DND-41 (cell line): ENCODE data around the gene AIFM1.
A peak's percentile ranks its signal among the peaks of the same experiment; 100 is the strongest.

Experiments
- ATAC-seq: fragments of 200-7000 bp; cut with Tn5 transposase; 3 replicates; pipeline ENCODE4 v1.9.1; 2021; ENCODE audit warnings: low read depth; ENCODE audit not compliant: insufficient read depth
- DNase-seq: peaks from one replicate; pipeline ENCODE4 v3.0.0-alpha.2; 2020
- H2AFZ ChIP-seq: 2 replicates; pipeline ENCODE4 v1.6.0; 2012; ENCODE audit warnings: low read depth, low read length
- H3K27ac ChIP-seq: 2 replicates; pipeline ENCODE4 v1.5.1; 2012; ENCODE audit warnings: low read length, inconsistent platforms
- H3K27me3 ChIP-seq: fragments of 200-600 bp; sonication (generic); 2 replicates; pipeline ENCODE4 v1.6.0; 2012; ENCODE audit warnings: low read length, mild to moderate bottlenecking, inconsistent platforms; ENCODE audit not compliant: insufficient read depth, poor library complexity
- H3K36me3 ChIP-seq: 2 replicates; pipeline ENCODE4 v1.5.1; 2012; ENCODE audit warnings: low read length, inconsistent platforms; ENCODE audit not compliant: insufficient read depth
- H3K4me1 ChIP-seq: 2 replicates; pipeline ENCODE4 v1.5.1; 2012; ENCODE audit warnings: mild to moderate bottlenecking, low read length; ENCODE audit not compliant: insufficient read depth
- H3K4me2 ChIP-seq: 2 replicates; pipeline ENCODE4 v1.6.0; 2012; ENCODE audit warnings: mild to moderate bottlenecking, moderate library complexity, low read length, inconsistent platforms; ENCODE audit not compliant: insufficient read depth
- H3K4me3 ChIP-seq, 2 experiments: fragments of 200-600 bp in 1 of 2; shearing (Covaris generic) in 1 of 2; 2 replicates each; pipeline ENCODE4 v1.5.1; 2012 to 2016; ENCODE audit warnings: inconsistent platforms in 2 of 2, low read length in 2 of 2, mild to moderate bottlenecking in 2 of 2, low read depth in 1 of 2, moderate library complexity in 1 of 2
- H3K79me2 ChIP-seq: 2 replicates; pipeline ENCODE4 v1.6.0; 2012; ENCODE audit warnings: low read length, inconsistent platforms; ENCODE audit not compliant: insufficient read depth
- H3K9ac ChIP-seq: 2 replicates; pipeline ENCODE4 v1.6.0; 2012; ENCODE audit warnings: low read depth, mild to moderate bottlenecking, inconsistent platforms, low read length, moderate library complexity
- H3K9me3 ChIP-seq: 2 replicates; pipeline ENCODE4 v1.5.1; 2012; ENCODE audit warnings: low read length, moderate library complexity, mild to moderate bottlenecking, inconsistent platforms; ENCODE audit not compliant: insufficient read depth, severe bottlenecking
- H4K20me1 ChIP-seq: 2 replicates; pipeline ENCODE4 v1.6.0; 2012; ENCODE audit warnings: low read length; ENCODE audit not compliant: insufficient read depth
- EZH2 ChIP-seq: IDR thresholded peaks from 3 replicates; pipeline ENCODE4 v1.6.1; 2012; ENCODE audit warnings: borderline replicate concordance, low read depth, mild to moderate bottlenecking, moderate library complexity, low read length, inconsistent platforms; ENCODE audit not compliant: severe bottlenecking
- TF ChIP-seq, protein P1 (sequence below): IDR thresholded peaks from 2 replicates; pipeline ENCODE4 v1.5.1; 2012; ENCODE audit warnings: borderline replicate concordance, low read length, moderate library complexity, mild to moderate bottlenecking; ENCODE audit not compliant: poor library complexity, severe bottlenecking; ENCODE audit errors: extremely low read depth

AIFM1 gene

DNA sequence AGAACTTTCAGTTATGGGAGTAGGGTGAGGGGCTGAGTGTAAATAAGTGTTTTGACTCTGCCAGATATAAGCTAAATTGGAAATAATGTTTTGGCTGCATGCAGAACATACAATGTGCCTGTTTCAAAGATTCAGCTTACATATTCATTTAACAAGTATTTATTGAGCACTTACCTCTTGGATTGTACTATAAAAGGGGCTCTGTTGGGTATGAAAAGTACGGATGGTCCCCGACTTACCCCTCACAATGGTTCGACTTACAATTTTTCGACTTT is 799 bp upstream of the AIFM1 start:
- no peak for DNase-seq
- Histone ChIP-seq H2AFZ (peak overlapping the region; percentile 92), H3K9me3 (no peaks in the 10 kb centered on the region)

DNA sequence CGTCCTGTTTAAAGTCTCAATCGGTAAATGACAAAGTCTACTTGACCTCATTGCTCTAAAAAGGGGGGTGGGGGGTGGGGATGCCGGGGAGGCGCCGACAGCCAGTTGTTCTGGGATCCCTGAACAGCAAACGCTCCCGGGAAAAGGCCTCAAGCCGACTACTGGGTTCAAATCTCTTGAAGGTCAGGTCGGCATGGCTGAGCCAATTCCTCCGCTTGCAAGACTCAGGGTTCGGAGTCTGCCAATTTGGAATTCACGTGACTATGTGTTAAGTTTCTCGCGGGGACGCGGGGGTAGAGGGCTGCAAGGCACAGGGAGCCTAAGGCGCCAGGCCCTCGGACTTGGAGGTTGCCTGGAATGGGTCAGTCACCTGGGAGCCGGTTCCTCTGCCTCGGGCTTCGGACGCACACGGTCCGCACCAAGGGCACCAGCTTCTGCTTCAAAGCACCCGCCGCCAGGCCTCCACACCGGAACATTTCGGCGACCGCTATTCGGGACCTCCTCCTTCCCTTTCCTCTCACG is 399 bp downstream of the AIFM1 start:
- H3K36me3 ChIP-seq: peaks cover 3% of the 10 kb centered on the region; the same call in 1 of the 2 replicates
- peak overlapping the region; percentile 90 for H3K4me2 ChIP-seq
- H3K4me1 ChIP-seq: peaks cover 45% of the 10 kb centered on the region
- H3K27me3 ChIP-seq: no peaks in the 10 kb centered on the region
- no peak for DNase-seq
- ATAC-seq: peak; percentile 28
- no peaks in the 10 kb centered on the region for H3K9me3 ChIP-seq
- H2AFZ ChIP-seq: peak overlapping the region; percentile 92
- peaks cover 54% of the 10 kb centered on the region for H3K79me2 ChIP-seq
- H3K27ac ChIP-seq: peak overlapping the region; percentile 99
- peak overlapping the region; percentile 78 for H3K9ac ChIP-seq
- TF ChIP-seq, protein P1, sequence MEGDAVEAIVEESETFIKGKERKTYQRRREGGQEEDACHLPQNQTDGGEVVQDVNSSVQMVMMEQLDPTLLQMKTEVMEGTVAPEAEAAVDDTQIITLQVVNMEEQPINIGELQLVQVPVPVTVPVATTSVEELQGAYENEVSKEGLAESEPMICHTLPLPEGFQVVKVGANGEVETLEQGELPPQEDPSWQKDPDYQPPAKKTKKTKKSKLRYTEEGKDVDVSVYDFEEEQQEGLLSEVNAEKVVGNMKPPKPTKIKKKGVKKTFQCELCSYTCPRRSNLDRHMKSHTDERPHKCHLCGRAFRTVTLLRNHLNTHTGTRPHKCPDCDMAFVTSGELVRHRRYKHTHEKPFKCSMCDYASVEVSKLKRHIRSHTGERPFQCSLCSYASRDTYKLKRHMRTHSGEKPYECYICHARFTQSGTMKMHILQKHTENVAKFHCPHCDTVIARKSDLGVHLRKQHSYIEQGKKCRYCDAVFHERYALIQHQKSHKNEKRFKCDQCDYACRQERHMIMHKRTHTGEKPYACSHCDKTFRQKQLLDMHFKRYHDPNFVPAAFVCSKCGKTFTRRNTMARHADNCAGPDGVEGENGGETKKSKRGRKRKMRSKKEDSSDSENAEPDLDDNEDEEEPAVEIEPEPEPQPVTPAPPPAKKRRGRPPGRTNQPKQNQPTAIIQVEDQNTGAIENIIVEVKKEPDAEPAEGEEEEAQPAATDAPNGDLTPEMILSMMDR: no peak
- no peak for TF ChIP-seq EZH2
- H3K4me3 ChIP-seq: peak overlapping the region; percentile 53 to 89; a peak in 3 of 4 replicates
- H4K20me1 ChIP-seq: no peaks in the 10 kb centered on the region; the same call in 1 of the 2 replicates

More for the DNA sequence above, 799 bp upstream of the AIFM1 start:
- H3K36me3 ChIP-seq: peaks cover 3% of the 10 kb centered on the region; the same call in 1 of the 2 replicates
- TF ChIP-seq, protein P1: no peak
- no peak for TF ChIP-seq EZH2
- peak overlapping the region; percentile 53 to 89 for H3K4me3 ChIP-seq
- H3K79me2 ChIP-seq: peaks cover 51% of the 10 kb centered on the region
- H4K20me1 ChIP-seq: no peaks in the 10 kb centered on the region; the same call in 1 of the 2 replicates
- peak overlapping the region; percentile 90 for H3K4me2 ChIP-seq
- H3K9ac ChIP-seq: peak overlapping the region; percentile 78
- peaks cover 51% of the 10 kb centered on the region for H3K4me1 ChIP-seq
- ATAC-seq: no peak
- peak overlapping the region; percentile 99 for H3K27ac ChIP-seq
- H3K27me3 ChIP-seq: no peaks in the 10 kb centered on the region

DNA sequence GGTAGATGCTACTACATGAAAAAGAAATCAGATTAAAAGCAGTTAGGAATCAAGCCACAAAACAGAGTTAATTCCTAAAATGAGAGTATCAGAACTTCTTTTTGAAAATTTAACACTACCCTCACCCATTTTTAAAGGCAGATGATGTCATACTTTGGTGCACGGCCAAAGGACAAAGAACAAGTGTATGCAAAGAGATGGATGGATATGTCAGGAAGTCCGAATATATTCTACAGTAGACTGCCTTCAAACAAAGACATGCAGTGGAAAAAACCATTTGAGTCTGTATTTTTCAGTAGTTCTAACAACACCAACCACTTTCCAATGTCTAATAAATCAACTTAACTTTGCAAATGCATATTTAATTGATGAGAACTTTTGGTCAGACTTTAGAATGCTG is 2.2 kb downstream of the AIFM1 start:
- Histone ChIP-seq H4K20me1 (no peaks in the 10 kb centered on the region; the same call in 1 of the 2 replicates), H3K27ac (no peak overlapping the region), H3K79me2 (peaks cover 72% of the 10 kb centered on the region), H3K4me1 (peaks cover 38% of the 10 kb centered on the region), H2AFZ (no peak overlapping the region), H3K4me3 (no peak overlapping the region), H3K4me2 (peak overlapping the region; percentile 36; the same call in 1 of the 2 replicates), H3K9ac (no peak overlapping the region), H3K9me3 (no peaks in the 10 kb centered on the region), H3K36me3 (peaks cover 3% of the 10 kb centered on the region; the same call in 1 of the 2 replicates), H3K27me3 (no peaks in the 10 kb centered on the region)
- ATAC-seq: no peak
- TF ChIP-seq EZH2: no peak
- TF ChIP-seq, protein P1: no peak
- no peak for DNase-seq

DNA sequence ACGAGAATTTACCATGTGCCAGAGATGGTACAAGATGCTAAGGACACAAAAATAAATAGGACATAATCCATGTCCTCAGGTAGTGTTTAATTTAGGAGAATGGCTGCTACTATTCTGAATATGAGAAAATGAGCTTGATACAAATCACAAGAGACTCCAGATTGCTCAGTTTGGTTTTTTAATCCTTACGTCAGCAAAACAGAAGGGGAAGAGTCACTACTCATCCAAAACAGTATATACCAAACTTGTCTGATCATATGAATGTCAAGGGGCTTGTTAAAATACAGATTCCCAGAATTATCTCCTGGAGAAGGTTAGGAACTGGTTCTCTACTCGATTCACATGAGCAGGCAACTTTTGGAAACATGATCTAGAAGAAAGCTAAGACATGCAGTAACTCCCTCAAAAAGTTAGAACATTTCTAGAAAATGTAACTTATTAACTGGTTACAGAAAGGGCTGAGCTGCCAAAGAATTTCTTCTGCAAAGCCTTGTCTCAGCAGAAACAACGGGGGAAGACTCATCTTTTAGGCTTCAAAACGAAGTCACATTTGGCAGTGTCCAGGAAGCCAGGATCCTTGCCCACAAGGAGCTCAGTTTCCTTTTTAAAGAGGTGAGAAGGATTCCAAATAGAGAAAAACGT is 3.4 kb downstream of the AIFM1 start:
- H3K4me1 ChIP-seq: peaks cover 33% of the 10 kb centered on the region
- H3K27ac ChIP-seq: no peak overlapping the region
- TF ChIP-seq, protein P1: no peak
- no peak for TF ChIP-seq EZH2
- no peak overlapping the region for H3K4me2 ChIP-seq
- ATAC-seq (no peak), DNase-seq (no peak)
- H3K79me2 ChIP-seq: peaks cover 77% of the 10 kb centered on the region
- no peak overlapping the region for H3K4me3 ChIP-seq
- H3K9me3 ChIP-seq: no peaks in the 10 kb centered on the region
- peaks cover 3% of the 10 kb centered on the region; the same call in 1 of the 2 replicates for H3K36me3 ChIP-seq
- no peak overlapping the region for H2AFZ ChIP-seq
- no peaks in the 10 kb centered on the region; the same call in 1 of the 2 replicates for H4K20me1 ChIP-seq
- no peak overlapping the region for H3K9ac ChIP-seq
- no peaks in the 10 kb centered on the region for H3K27me3 ChIP-seq
